ENCODE data around the gene FAM53B.

The FAM53B gene

GRCh38 chr10:124704428-124705380 lies 39.5 kb downstream of the FAM53B start:
- no peak overlapping the region for H3K4me3 ChIP-seq (ENCODE audit: low read depth, low read length)
- DNase-seq (ENCODE audit: low read depth) = no peak
- TF ChIP-seq CTCF (IDR thresholded peaks at IDR 0.05; ENCODE audit: low read depth, low read length, missing control alignments) = no peak

- H3K4me3 ChIP-seq (ENCODE audit: low read depth, low read length) = no peak overlapping the region
- DNase-seq (ENCODE audit: low read depth) = no peak
- no peak for TF ChIP-seq CTCF (IDR thresholded peaks at IDR 0.05; ENCODE audit: low read depth, low read length, missing control alignments)
These were observed 40.3 kb downstream of the FAM53B start for GRCh38 chr10:124703778-124704427.

- DNase-seq (ENCODE audit: low read depth) = no peak
- no peak overlapping the region for H3K4me3 ChIP-seq (ENCODE audit: low read depth, low read length)
- no peak for TF ChIP-seq CTCF (IDR thresholded peaks at IDR 0.05; ENCODE audit: low read depth, low read length, missing control alignments)
These were observed 40.8 kb downstream of the FAM53B start for GRCh38 chr10:124703372-124703771.

- no peak for DNase-seq (ENCODE audit: low read depth)
- no peak overlapping the region for H3K4me3 ChIP-seq (ENCODE audit: low read depth, low read length)
- no peak for TF ChIP-seq CTCF (IDR thresholded peaks at IDR 0.05; ENCODE audit: low read depth, low read length, missing control alignments)
These were observed 42.1 kb downstream of the FAM53B start for GRCh38 chr10:124701881-124702656.

- no peak for TF ChIP-seq CTCF (IDR thresholded peaks at IDR 0.05; ENCODE audit: low read depth, low read length, missing control alignments)
- no peak for DNase-seq (ENCODE audit: low read depth)
- H3K4me3 ChIP-seq (ENCODE audit: low read depth, low read length) = no peak overlapping the region
These were observed 42.7 kb downstream of the FAM53B start for GRCh38 chr10:124701435-124701834.

GRCh38 chr10:124701038-124701365 lies 43.2 kb downstream of the FAM53B start:
- no peak for DNase-seq (ENCODE audit: low read depth)
- no peak overlapping the region for H3K4me3 ChIP-seq (ENCODE audit: low read depth, low read length)
- no peak for TF ChIP-seq CTCF (IDR thresholded peaks at IDR 0.05; ENCODE audit: low read depth, low read length, missing control alignments)

Measured in GM12864 (cell line).